Measurements from ENCODE around the gene DOCK6. TPM values are rescaled to one million over a fixed set of nuclear protein-coding genes. Genes with fewer than 3 reads are reported as not detected.

DOCK6 gene
- total RNA-seq, 4 donors from 2014 or later, result 63.4 to 102 (median 65.6) TPM

DNA sequence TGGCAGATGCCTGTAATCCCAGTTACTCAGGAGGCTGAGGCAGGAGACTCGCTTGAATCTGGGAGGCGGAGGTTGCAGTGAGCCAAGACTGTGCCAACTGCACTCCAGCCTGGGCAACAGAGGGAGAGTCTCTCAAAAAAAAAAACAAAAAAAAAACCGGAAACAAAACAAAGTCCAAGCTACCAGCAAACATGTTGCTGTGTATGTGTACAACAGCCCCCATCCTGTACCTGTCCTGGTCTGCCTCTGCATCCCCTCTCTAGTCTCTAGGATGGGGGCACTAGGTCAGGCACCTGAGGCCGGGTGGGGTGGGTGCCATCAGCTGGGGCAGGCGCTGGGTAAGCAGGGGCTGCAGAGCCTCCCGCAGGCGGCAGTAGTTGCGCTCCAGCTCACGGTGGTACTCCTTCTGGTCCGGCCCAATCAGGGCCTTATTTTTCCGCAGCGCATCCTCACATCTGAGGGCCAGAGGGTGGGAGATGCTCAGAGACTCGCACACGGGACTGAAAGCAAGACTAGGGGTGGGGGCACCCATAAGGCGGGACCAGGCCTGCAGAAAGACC, 62.2 kb downstream of the DOCK6 start:
- intact Hi-C loops (cut with DNase I; ENCODE audit: low total_unique reads), result loop anchor here (10.0 kb wide), 1 partner anchor 75 kb away; no protein-coding TSS in a partner anchor
- no peak overlapping the region for H3K4me3 ChIP-seq (ENCODE audit: low read depth, poor library complexity, severe bottlenecking)
- DNase-seq (ENCODE audit: low spot score in 2 of 2), result no peak
- TF ChIP-seq POLR2A (IDR thresholded peaks at IDR 0.05), result no peak
- TF ChIP-seq, protein P1, sequence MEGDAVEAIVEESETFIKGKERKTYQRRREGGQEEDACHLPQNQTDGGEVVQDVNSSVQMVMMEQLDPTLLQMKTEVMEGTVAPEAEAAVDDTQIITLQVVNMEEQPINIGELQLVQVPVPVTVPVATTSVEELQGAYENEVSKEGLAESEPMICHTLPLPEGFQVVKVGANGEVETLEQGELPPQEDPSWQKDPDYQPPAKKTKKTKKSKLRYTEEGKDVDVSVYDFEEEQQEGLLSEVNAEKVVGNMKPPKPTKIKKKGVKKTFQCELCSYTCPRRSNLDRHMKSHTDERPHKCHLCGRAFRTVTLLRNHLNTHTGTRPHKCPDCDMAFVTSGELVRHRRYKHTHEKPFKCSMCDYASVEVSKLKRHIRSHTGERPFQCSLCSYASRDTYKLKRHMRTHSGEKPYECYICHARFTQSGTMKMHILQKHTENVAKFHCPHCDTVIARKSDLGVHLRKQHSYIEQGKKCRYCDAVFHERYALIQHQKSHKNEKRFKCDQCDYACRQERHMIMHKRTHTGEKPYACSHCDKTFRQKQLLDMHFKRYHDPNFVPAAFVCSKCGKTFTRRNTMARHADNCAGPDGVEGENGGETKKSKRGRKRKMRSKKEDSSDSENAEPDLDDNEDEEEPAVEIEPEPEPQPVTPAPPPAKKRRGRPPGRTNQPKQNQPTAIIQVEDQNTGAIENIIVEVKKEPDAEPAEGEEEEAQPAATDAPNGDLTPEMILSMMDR (IDR thresholded peaks at IDR 0.05), result no peak
- 86 to 90% methylated on average over 15 of the region's 15 CpGs for WGBS, 2 donors

DNA sequence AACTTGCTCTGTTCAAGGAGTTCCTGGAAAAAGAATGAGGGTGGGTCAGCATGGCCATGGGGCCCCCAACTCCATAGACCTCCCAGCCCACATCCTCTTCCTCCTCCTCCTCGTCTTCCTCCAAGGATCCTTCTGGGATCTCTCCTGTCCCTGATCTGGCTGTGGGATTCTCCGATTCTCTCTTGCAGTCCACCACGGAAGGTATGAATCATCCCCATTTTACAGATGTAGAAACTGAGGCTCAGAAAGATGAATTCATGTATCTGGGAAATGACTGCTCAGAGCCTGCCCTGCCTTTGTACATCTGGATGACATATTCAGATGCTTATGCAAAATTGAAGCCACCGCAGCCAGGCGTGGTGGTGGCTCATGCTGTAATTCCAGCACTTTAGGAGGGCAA, 62.8 kb downstream of the DOCK6 start:
- DNase-seq (ENCODE audit: low spot score in 2 of 2), result no peak
- intact Hi-C loops (cut with DNase I; ENCODE audit: low total_unique reads), result no loop called here
- no peak for TF ChIP-seq POLR2A (IDR thresholded peaks at IDR 0.05)
- TF ChIP-seq, protein P1 (IDR thresholded peaks at IDR 0.05), result no peak
- 88 to 97% methylated on average over 5 of the region's 5 CpGs for WGBS, 2 donors
- H3K4me3 ChIP-seq (ENCODE audit: low read depth, poor library complexity, severe bottlenecking), result no peak overlapping the region

DNA sequence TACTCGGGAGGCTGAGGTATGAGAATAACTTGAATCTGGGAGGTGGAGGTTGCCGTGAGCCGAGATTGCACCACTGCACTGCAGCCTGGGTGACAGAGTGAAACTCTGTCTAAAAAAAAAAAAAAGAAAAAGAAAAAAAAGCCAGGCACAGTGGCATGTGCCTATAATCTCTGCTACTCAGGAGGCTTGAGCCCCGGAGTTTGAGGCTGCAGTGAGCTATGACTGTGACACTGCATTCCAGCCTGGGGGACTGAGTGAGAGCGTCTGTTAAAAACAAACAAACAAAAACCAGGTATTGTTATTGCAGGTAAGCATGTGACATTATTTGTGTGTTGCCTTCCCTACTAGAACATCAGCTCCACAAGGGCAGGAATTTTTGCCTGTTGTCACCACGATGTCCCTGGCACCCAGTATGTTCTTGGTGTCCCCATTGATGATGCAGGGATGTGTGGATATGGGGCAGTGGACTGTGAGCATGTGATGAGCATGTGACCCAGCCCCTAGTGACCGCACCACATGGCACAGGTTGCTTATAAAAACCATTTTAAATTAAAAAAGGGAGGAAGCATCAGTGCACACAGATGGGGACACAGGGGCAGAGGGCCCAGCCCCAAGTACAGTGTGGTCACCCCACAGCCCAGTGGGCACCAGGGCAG, 63.4 kb downstream of the DOCK6 start:
- DNase-seq (ENCODE audit: low spot score in 2 of 2), result no peak
- no peak overlapping the region for H3K4me3 ChIP-seq (ENCODE audit: low read depth, poor library complexity, severe bottlenecking)
- TF ChIP-seq POLR2A (IDR thresholded peaks at IDR 0.05), result no peak
- TF ChIP-seq, protein P1 (IDR thresholded peaks at IDR 0.05), result no peak
- intact Hi-C loops (cut with DNase I; ENCODE audit: low total_unique reads), result no loop called here
- 60 to 70% methylated on average over 7 of the region's 7 CpGs for WGBS, 2 donors

DNA sequence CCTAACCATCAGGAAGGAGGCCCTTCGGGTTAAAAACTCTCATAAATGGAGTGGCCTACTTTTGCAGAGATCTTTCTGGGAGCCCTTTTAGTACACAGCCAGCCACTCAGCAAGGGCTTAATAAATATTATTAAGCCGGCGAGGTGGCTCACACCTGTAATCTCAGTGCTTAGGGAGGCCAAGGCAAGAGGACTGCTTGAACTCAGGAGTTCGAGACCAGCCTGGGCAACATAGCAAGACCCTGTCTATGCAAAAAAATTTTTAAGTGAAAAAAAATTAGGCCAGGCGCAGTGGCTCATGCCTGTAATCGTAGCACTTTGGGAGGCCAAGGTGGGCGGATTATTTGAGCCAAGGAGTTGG, 64.2 kb downstream of the DOCK6 start:
- intact Hi-C loops (cut with DNase I; ENCODE audit: low total_unique reads), result no loop called here
- WGBS, 2 donors, result 64 to 74% methylated on average over 7 of the region's 7 CpGs
- DNase-seq (ENCODE audit: low spot score in 2 of 2), result no peak
- TF ChIP-seq POLR2A (IDR thresholded peaks at IDR 0.05), result no peak
- TF ChIP-seq, protein P1 (IDR thresholded peaks at IDR 0.05), result no peak
- H3K4me3 ChIP-seq (ENCODE audit: low read depth, poor library complexity, severe bottlenecking), result no peak overlapping the region

DNA sequence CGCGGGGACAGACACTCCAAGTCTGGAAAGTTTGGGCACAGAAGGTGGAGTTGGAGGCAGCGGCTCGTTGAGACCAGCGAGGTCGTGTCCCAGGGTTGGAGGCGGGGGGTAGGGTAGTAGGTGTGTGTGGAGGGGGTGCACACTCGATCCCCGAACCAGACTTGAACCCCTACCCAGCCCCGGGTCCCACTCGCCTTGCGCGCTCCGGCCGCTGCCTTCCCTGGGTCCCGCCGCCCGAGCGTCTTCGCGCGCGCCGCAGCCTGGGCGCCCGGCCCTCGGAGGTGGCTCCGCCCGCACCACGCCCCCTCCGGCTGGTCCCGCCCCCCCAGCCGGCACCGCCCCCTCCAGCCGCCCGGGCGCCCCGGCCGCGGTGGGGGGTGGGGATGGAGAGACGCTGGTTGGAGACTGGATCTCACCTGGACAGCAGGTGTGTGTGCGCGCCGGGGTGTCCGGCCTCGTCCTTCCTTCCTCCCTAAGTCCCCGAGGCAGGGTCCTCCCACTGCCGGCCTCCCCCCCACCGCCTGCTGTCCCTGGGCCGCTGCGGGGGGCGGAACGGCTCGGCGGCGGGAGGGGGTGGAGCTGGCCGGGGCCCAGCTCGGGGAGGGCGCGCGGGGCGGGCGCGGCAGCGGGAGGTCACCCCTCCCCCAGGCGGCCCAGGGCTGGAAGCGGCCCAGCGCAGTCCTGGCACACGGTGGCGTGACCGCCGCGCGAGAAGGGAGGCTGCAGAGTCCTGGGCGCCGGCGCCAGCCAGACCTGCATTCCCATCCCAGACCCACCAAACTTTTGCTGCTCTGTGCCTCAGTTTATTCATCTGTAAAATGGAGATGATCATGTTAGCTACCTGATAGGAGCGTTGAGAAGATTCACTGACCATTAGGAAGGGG, 64.8 kb downstream of the DOCK6 start, which contains the start of gene KANK2:
KANK2 (minus strand) TSS at position 255 of the 884 bp plus-strand sequence. CDS start 3,034 bp downstream, outside the sequence.
- peak within 1 kb of the TSS; percentile 76 for H3K4me3 ChIP-seq (ENCODE audit: low read depth, poor library complexity, severe bottlenecking)
- TF ChIP-seq POLR2A (IDR thresholded peaks at IDR 0.05), result no peak
- TF ChIP-seq, protein P1 (IDR thresholded peaks at IDR 0.05), result no peak
- intact Hi-C loops (cut with DNase I; ENCODE audit: low total_unique reads), result no loop called here
- DNase-seq (ENCODE audit: low spot score in 2 of 2), result peak; percentile 64 to 95
- WGBS, 2 donors, result 1 to 3% methylated on average over 19 to 50 of the region's 78 CpGs
